Smooth muscle cell (in vitro differentiated cells): ENCODE measurements around the gene ZMYND10. TPM values are rescaled to one million over a fixed set of nuclear protein-coding genes. Genes with fewer than 3 reads are reported as not detected.

ENCODE experiments used
- DNase-seq: peaks from one replicate; lab custom pipeline; 2025; ENCODE audit not compliant: unreplicated experiment; lab: John Stamatoyannopoulos, UW
- H2AFZ ChIP-seq: fragments of 200-600 bp; sonication (generic); 2 replicates; pipeline ENCODE4 v1.6.0; 2016; ENCODE audit warnings: antibody characterized with exemption, low read depth, mild to moderate bottlenecking
- H3F3A ChIP-seq: fragments of 200-600 bp; sonication (generic); 2 replicates; pipeline ENCODE4 v1.6.0; 2017; ENCODE audit warnings: antibody characterized with exemption, low read depth
- H3K27ac ChIP-seq: fragments of 200-600 bp; sonication (generic); 2 replicates; pipeline ENCODE4 v1.5.1; 2016; ENCODE audit warnings: low read depth, mild to moderate bottlenecking
- H3K27me3 ChIP-seq: fragments of 200-600 bp; sonication (generic); 2 replicates; pipeline ENCODE4 v1.6.1; 2016; ENCODE audit warnings: low read depth, mild to moderate bottlenecking
- H3K36me3 ChIP-seq: fragments of 200-600 bp; sonication (generic); 2 replicates; pipeline ENCODE4 v1.5.1; 2016; ENCODE audit warnings: low read depth
- H3K4me1 ChIP-seq: fragments of 200-600 bp; sonication (generic); 2 replicates; pipeline ENCODE4 v1.5.1; 2016; ENCODE audit warnings: low read depth
- H3K4me2 ChIP-seq: fragments of 200-600 bp; sonication (generic); 2 replicates; pipeline ENCODE4 v1.6.0; 2016; ENCODE audit warnings: mild to moderate bottlenecking
- H3K4me3 ChIP-seq: fragments of 200-600 bp; sonication (generic); 2 replicates; pipeline ENCODE4 v1.5.1; 2016; ENCODE audit warnings: mild to moderate bottlenecking
- H3K79me2 ChIP-seq: fragments of 200-600 bp; sonication (generic); 2 replicates; pipeline ENCODE4 v1.6.0; 2016; ENCODE audit warnings: low read depth, mild to moderate bottlenecking
- H3K9ac ChIP-seq: fragments of 200-600 bp; sonication (generic); 2 replicates; pipeline ENCODE4 v1.6.0; 2016; ENCODE audit warnings: low read depth
- H3K9me3 ChIP-seq: fragments of 200-600 bp; sonication (generic); replicated peaks from 2 replicates; pipeline ENCODE4 v1.5.1; 2016; ENCODE audit warnings: low read depth
- H4K20me1 ChIP-seq: fragments of 200-600 bp; sonication (generic); 2 replicates; pipeline ENCODE4 v1.6.0; 2016; ENCODE audit warnings: low read depth
- WGBS: methylation state at CpG from one replicate; pipeline ENCODE4 v1.1.7; 2016; ENCODE audit warnings: low lambda C conversion rate; 5-methylcytosine and 5-hydroxymethylcytosine counted together
- polyA plus RNA-seq: library from polyadenylated mRNA; unstranded; fragments of >200 nt; fragmentation: Nextera tagmentation; extraction: Ambion mirVana; gene quantifications from 2 replicates; pipeline ENCODE4 v1.2.1, GENCODE V29; 2016
- total RNA-seq: library from RNA; depleted of rRNA; stranded (reverse); fragments of >200 nt; gene quantifications from 2 replicates; pipeline ENCODE4 v1.2.3, GENCODE V29; 2014
- TF ChIP-seq, protein P1 (sequence below): fragments of 200-600 bp; sonication (generic); IDR thresholded peaks from 2 replicates; pipeline ENCODE4 v1.5.1; 2017; ENCODE audit warnings: borderline replicate concordance, mild to moderate bottlenecking, antibody characterized with exemption; ENCODE audit not compliant: insufficient read depth, poor library complexity, severe bottlenecking

ZMYND10 gene
- total and polyA plus RNA-seq, 2 experiments from 2014 or later: 0.27 to 1.7 TPM

- Histone ChIP-seq H3F3A (no peaks in the 10 kb centered on the region), H3K27ac (peak overlapping the region; percentile 71), H4K20me1 (peaks cover 41% of the 10 kb centered on the region), H3K4me2 (peak overlapping the region; percentile 92), H3K9ac (peak overlapping the region; percentile 93), H3K4me1 (peaks cover 23% of the 10 kb centered on the region), H2AFZ (no peak overlapping the region), H3K27me3 (no peaks in the 10 kb centered on the region), H3K4me3 (peak overlapping the region; percentile 64), H3K36me3 (no peaks in the 10 kb centered on the region), H3K9me3 (no peaks in the 10 kb centered on the region), H3K79me2 (peaks cover 39% of the 10 kb centered on the region)
- no peak for DNase-seq
- whole genome bisulfite sequencing: 84% methylated on average over 24 of the region's 24 CpGs
- TF ChIP-seq, protein P1, sequence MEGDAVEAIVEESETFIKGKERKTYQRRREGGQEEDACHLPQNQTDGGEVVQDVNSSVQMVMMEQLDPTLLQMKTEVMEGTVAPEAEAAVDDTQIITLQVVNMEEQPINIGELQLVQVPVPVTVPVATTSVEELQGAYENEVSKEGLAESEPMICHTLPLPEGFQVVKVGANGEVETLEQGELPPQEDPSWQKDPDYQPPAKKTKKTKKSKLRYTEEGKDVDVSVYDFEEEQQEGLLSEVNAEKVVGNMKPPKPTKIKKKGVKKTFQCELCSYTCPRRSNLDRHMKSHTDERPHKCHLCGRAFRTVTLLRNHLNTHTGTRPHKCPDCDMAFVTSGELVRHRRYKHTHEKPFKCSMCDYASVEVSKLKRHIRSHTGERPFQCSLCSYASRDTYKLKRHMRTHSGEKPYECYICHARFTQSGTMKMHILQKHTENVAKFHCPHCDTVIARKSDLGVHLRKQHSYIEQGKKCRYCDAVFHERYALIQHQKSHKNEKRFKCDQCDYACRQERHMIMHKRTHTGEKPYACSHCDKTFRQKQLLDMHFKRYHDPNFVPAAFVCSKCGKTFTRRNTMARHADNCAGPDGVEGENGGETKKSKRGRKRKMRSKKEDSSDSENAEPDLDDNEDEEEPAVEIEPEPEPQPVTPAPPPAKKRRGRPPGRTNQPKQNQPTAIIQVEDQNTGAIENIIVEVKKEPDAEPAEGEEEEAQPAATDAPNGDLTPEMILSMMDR: no peak
Observed at GRCh38 chr3:50358355-50358910, 12.9 kb upstream of the ZMYND10 start.

- Histone ChIP-seq H4K20me1 (peaks cover 41% of the 10 kb centered on the region), H3K4me2 (peak overlapping the region; percentile 92), H3K4me1 (peaks cover 23% of the 10 kb centered on the region), H3F3A (no peaks in the 10 kb centered on the region), H3K36me3 (no peaks in the 10 kb centered on the region), H2AFZ (no peak overlapping the region), H3K27ac (no peak overlapping the region), H3K9ac (peak overlapping the region; percentile 93), H3K9me3 (no peaks in the 10 kb centered on the region), H3K27me3 (no peaks in the 10 kb centered on the region), H3K4me3 (peak overlapping the region; percentile 64), H3K79me2 (peaks cover 39% of the 10 kb centered on the region)
- 85% methylated on average over 1 of the region's 1 CpG for WGBS
- no peak for DNase-seq
- TF ChIP-seq, protein P1: no peak
Observed at GRCh38 chr3:50357481-50357880, 11.9 kb upstream of the ZMYND10 start.

- Histone ChIP-seq H3K36me3 (no peaks in the 10 kb centered on the region), H2AFZ (no peak overlapping the region), H3K9me3 (no peaks in the 10 kb centered on the region), H3K9ac (no peak overlapping the region), H3K4me1 (peaks cover 25% of the 10 kb centered on the region), H3K4me3 (peak overlapping the region; percentile 64), H3K4me2 (peak overlapping the region; percentile 92), H4K20me1 (peaks cover 41% of the 10 kb centered on the region), H3K79me2 (peaks cover 44% of the 10 kb centered on the region), H3F3A (no peaks in the 10 kb centered on the region), H3K27ac (no peak overlapping the region), H3K27me3 (no peaks in the 10 kb centered on the region)
- TF ChIP-seq, protein P1: no peak
- DNase-seq: no peak
- WGBS: 92% methylated on average over 5 of the region's 5 CpGs
Observed at GRCh38 chr3:50356553-50356952, 11.0 kb upstream of the ZMYND10 start.
